ENCODE measurements around the gene NCDN.

The NCDN gene

GRCh38 chr1:35554266-35555211 lies 3.1 kb upstream of the NCDN start:
- no peak for DNase-seq

- no peak for DNase-seq
Measured at GRCh38 chr1:35555212-35555584, 2.4 kb upstream of the NCDN start.

GRCh38 chr1:35555601-35556477 lies 1.8 kb upstream of the NCDN start:
- no peak for DNase-seq

- no peak for DNase-seq
Measured at GRCh38 chr1:35556484-35557117, 998 bp upstream of the NCDN start.

- peak; percentile 72 to 100 (median 94) for DNase-seq
Measured at GRCh38 chr1:35557118-35557610, 435 bp upstream of the NCDN start, which contains the start of gene KIAA0319L. TSS of gene KIAA0319L (minus strand) at chr1:35557403. CDS start at chr1:35554491, 2,912 bp downstream.

- peak in 2 of 56 donors; percentile 34 to 38 for DNase-seq
Measured at GRCh38 chr1:35558374-35559316, 1.0 kb downstream of the NCDN start.

GRCh38 chr1:35559317-35559944 lies 1.8 kb downstream of the NCDN start:
- DNase-seq = peak in 5 of 56 donors; percentile 13 to 38 (median 24)

- peak in 50 of 56 donors; percentile 19 to 89 (median 72) for DNase-seq
Measured at GRCh38 chr1:35560256-35561225, 2.9 kb downstream of the NCDN start.

- DNase-seq = peak in 6 of 56 donors; percentile 26 to 66 (median 47)
Measured at GRCh38 chr1:35561297-35561971, 3.8 kb downstream of the NCDN start.

- no peak for DNase-seq
Measured at GRCh38 chr1:35561972-35562680, 4.5 kb downstream of the NCDN start.

- no peak for DNase-seq
Measured at GRCh38 chr1:35563166-35563565, 5.6 kb downstream of the NCDN start.

- peak in 35 of 56 donors; percentile 9 to 78 (median 46) for DNase-seq
Measured at GRCh38 chr1:35564037-35564883, 6.7 kb downstream of the NCDN start.

- no peak for DNase-seq
Measured at GRCh38 chr1:35564884-35565741, 7.5 kb downstream of the NCDN start.

- DNase-seq = no peak
Measured at GRCh38 chr1:35565742-35566133, 8.1 kb downstream of the NCDN start.

- DNase-seq = no peak
Measured at GRCh38 chr1:35567947-35568558, 10.5 kb downstream of the NCDN start.

Data from amygdala (tissue), 56 donors.